ENCODE data around the gene WNK1. TPM values are rescaled to one million over a fixed set of nuclear protein-coding genes. Genes with fewer than 3 reads are reported as not detected.
"Not testable (repeated sequence)": the region's sequence is repeated elsewhere in the genome, so short reads cannot be mapped to it uniquely, and the experiment has no call there.

The WNK1 gene
- total RNA-seq, 2 donors from 2014 or later, result 215 to 220 TPM

DNA sequence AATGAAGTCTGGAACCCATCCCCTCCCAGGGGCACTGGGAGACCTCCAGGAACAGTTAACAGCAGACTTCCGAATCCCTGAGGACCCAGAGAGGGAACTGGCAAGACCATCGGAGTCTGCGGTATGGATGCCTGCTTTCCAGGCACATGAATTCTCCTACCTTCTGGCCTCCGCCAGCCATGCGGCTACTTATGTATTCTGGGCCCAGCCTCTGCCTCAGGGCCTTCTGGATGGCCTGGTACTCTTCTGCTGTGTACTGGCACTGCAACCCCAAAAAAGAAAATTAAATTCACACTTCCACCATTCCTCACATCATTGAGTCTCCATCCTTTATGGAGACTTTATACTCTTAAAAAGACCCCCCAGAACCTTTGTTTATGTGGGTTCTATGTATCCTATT, 178.7 kb downstream of the WNK1 start:
- no peak for ATAC-seq
- Mint-ChIP-seq H3K27ac (no peak overlapping the region), H3K36me3 (ENCODE audit: low read depth) (peaks cover 10% of the 10 kb centered on the region), H3K4me3 (no peak overlapping the region), H3K27me3 (no peaks in the 10 kb centered on the region), H3K4me1 (peaks cover 6% of the 10 kb centered on the region)
- no peak for DNase-seq
- H3K9me3 ChIP-seq (ENCODE audit: control insufficient read depth, low read length, poor library complexity, severe bottlenecking), result no peaks in the 10 kb centered on the region

DNA sequence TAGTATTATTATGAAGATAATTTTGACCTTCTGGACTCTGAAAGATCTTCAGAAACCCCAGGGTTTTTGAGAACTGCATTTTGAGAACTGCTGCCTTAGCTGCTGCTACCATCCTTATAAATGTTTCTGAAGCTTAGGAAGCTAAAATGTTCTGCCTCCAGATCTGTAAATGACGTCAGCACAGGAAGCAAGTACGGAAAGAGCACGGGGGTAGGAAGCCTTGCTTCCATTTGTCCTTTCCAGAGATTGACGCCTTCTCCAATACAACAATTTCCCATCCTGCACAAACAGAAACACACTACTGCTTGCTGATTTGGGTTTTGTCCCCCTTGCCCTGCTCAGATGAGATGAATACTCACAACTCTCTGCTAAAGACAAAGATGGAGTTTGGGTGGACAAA, 179.2 kb downstream of the WNK1 start:
- Mint-ChIP-seq H3K36me3 (ENCODE audit: low read depth) (peaks cover 7% of the 10 kb centered on the region), H3K4me3 (no peak overlapping the region), H3K4me1 (peaks cover 3% of the 10 kb centered on the region), H3K27ac (no peak overlapping the region), H3K27me3 (no peaks in the 10 kb centered on the region)
- ATAC-seq (no peak), DNase-seq (no peak)
- H3K9me3 ChIP-seq (ENCODE audit: control insufficient read depth, low read length, poor library complexity, severe bottlenecking), result no peaks in the 10 kb centered on the region

DNA sequence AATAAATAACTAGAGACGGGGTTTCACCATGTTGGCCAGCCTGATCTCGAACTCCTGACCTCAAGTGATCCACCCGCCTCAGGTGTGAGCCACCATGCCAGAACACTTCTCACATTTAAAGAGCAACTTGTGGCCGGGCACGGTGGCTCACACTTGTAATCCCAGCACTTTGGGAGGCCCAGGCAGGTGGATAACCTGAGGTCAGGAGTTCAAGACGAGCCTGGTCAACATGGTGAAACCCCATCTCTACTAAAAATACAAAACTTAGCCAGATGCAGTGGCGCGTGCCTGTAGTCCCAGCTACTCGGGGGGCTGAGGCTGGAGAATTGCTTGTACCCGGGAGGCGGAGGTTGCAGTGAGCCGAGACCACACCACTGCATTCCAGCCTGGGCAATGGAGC, 183.5 kb downstream of the WNK1 start:
- not testable (repeated sequence) for H3K36me3 Mint-ChIP-seq (ENCODE audit: low read depth); ATAC-seq; H3K27me3 Mint-ChIP-seq; H3K9me3 ChIP-seq (ENCODE audit: control insufficient read depth, low read length, poor library complexity, severe bottlenecking); DNase-seq; H3K27ac Mint-ChIP-seq
- peak overlapping the region; percentile 55 for H3K4me3 Mint-ChIP-seq
- H3K4me1 Mint-ChIP-seq, result peaks cover 14% of the 10 kb centered on the region

DNA sequence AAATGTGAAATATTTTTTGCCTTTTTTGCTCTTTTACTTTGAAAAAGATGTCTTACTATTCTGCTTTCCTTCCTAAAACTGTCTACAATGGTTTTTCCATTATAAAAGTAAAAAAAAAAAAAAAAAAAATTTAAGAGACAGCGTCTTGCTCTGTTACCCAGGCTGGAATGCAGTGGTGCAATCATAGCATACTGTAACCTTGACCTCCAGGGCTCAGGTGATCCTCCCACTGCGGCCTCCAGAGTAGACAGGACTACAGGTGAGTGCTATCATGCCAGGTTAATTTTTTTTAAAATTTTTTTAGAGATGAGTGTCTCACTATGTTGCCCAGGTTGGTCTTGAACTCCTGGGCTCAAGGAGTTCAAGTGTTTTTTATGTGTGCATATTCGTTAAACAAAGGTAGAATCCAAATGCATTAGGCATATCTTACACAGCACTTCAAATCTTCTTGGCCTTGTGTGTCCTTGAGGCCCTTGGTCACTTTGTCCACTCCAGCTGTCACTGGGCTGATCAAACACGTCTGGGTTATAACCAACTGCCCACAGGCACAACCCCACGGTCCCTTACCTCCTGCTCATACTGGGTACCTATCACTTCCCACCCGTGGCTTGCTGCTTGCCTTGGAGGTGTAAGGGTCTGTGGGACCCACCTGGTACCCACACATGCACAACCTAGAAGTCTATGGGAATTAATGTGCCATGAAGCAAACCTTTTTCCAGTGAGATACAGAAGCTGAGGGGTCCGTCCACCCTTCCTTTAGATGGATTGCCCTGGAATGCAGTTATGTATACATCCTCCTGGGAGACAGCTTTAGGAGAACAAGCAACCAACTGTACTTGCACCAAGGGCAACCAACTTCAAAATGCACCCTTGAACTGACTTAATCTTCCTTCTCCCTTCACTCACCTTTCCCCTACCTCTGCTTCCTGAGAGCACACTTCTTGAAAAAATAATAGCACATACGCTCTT, 184.3 kb downstream of the WNK1 start:
- no peaks in the 10 kb centered on the region for H3K9me3 ChIP-seq (ENCODE audit: control insufficient read depth, low read length, poor library complexity, severe bottlenecking)
- Mint-ChIP-seq H3K36me3 (ENCODE audit: low read depth) (peaks cover 5% of the 10 kb centered on the region), H3K4me1 (peaks cover 14% of the 10 kb centered on the region), H3K27me3 (no peaks in the 10 kb centered on the region), H3K4me3 (no peak overlapping the region), H3K27ac (peak overlapping the region; percentile 61)
- no peak for DNase-seq
- no peak for ATAC-seq

DNA sequence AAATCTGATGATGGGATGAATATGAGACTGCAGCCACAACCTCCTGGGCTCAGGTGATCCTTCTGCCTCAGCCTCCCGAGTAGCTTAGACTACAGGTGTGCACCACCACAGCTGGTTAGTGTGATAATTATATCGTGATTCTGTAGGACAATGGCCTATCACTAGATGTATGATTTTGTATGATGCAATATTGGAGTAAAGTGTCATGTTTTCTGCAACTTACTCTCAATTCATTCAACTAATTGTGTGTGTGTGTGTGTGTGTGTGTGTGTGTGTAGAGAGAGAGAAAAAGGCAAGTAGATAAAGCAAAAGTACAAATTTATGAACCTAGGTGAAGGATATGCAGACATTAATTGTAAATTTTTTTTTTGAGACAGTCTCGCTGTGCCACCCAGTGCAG, 186.4 kb downstream of the WNK1 start:
- Mint-ChIP-seq H3K27ac (no peak overlapping the region), H3K4me1 (peaks cover 20% of the 10 kb centered on the region), H3K27me3 (no peaks in the 10 kb centered on the region)

DNA sequence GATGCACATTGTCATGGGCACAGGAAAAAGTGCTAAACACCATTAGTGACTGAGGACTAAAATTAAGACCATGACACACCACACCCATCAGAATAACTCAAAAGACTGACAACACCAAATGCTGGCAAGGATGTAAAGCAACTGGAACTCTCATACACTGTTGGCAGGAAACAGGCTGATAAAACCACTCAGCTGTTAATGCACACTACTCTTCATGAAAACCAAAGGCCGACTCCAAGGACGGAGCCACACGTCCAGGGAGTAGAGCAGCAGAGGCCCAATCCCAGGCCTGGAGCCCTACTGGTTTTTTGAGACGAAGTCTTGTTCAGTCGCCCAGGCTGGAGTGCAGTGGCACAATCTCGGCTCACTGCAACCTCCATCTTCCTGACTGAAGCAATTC, 190.7 kb downstream of the WNK1 start:
- Mint-ChIP-seq H3K36me3 (ENCODE audit: low read depth) (peaks cover 4% of the 10 kb centered on the region), H3K4me3 (no peak overlapping the region), H3K27ac (no peak overlapping the region), H3K4me1 (peaks cover 37% of the 10 kb centered on the region), H3K27me3 (no peaks in the 10 kb centered on the region)
- ATAC-seq (no peak), DNase-seq (no peak)
- H3K9me3 ChIP-seq (ENCODE audit: control insufficient read depth, low read length, poor library complexity, severe bottlenecking), result no peaks in the 10 kb centered on the region

More for the DNA sequence above, 186.4 kb downstream of the WNK1 start:
- Mint-ChIP-seq H3K4me3 (no peak overlapping the region), H3K36me3 (ENCODE audit: low read depth) (peaks cover 4% of the 10 kb centered on the region)
- no peak for DNase-seq
- ATAC-seq, result no peak
- H3K9me3 ChIP-seq (ENCODE audit: control insufficient read depth, low read length, poor library complexity, severe bottlenecking), result no peaks in the 10 kb centered on the region

DNA sequence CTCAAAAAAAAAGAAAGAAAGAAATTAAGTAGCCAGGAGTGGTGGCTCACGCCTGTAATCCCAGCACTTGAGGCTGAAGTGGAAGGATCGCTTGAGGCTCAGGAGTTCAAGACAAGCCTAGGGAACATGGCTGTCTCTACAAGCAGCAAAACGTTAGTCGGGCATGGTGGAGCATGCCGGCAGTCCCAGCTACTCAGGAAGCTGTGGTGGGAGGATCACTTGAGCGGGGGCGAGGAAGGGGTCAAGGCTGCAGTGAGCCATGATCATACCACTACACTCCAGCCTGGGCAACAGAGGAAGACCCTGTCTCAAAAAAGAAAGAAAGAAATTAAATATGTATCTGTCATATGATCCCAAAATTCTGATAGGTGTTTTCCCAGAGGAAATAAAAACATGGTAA, 191.8 kb downstream of the WNK1 start:
- H3K27me3 Mint-ChIP-seq, result no peaks in the 10 kb centered on the region
- H3K9me3 ChIP-seq (ENCODE audit: control insufficient read depth, low read length, poor library complexity, severe bottlenecking), result no peaks in the 10 kb centered on the region
- DNase-seq (no peak), ATAC-seq (no peak)
- peak overlapping the region; percentile 85 for H3K27ac Mint-ChIP-seq
- peak overlapping the region; percentile 19 for H3K4me3 Mint-ChIP-seq
- H3K36me3 Mint-ChIP-seq (ENCODE audit: low read depth), result peaks cover 4% of the 10 kb centered on the region
- H3K4me1 Mint-ChIP-seq, result peaks cover 40% of the 10 kb centered on the region

DNA sequence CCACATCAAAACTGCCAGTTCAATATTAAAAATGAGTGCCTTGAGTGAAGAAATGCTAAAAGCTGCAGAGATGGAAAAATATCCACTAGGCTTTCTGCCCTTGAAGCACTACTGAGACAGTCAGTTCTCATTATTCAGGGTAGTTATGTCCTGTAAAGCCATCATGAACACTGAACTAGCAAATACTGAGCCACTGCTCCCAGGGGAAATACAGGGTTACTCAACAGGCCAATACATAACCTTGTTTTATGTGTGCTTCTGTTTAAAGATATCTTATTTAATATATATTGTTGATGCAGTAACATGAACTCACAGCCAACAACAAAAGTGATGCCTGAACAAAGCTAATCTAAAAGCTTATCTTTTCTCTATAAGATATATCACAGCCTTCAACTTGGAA, 193.8 kb downstream of the WNK1 start:
- H3K9me3 ChIP-seq (ENCODE audit: control insufficient read depth, low read length, poor library complexity, severe bottlenecking), result no peaks in the 10 kb centered on the region
- DNase-seq (no peak), ATAC-seq (no peak)
- H3K36me3 Mint-ChIP-seq (ENCODE audit: low read depth), result peaks cover 4% of the 10 kb centered on the region
- no peaks in the 10 kb centered on the region for H3K27me3 Mint-ChIP-seq
- H3K4me1 Mint-ChIP-seq, result peaks cover 35% of the 10 kb centered on the region
- peak overlapping the region; percentile 79 for H3K27ac Mint-ChIP-seq
- no peak overlapping the region for H3K4me3 Mint-ChIP-seq

DNA sequence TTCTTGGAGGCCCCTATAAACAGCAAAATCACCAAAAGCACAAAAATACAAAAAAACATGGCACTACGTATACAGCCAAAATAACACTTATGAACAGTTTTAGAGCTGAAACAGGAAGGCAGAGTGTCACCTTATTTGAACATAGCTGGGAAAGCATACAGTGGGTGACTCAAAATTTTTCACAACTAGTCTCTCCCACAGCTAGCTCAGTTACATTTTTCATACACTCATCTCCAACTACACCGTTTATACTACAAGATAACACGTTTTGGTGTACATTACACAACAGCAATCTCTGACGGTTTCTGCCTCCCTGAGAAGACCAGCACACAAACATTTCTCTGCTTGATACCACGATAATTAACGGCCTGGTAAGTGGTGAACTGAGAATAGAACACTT, 194.3 kb downstream of the WNK1 start:
- Mint-ChIP-seq H3K36me3 (ENCODE audit: low read depth) (peaks cover 4% of the 10 kb centered on the region), H3K4me3 (no peak overlapping the region), H3K27me3 (no peaks in the 10 kb centered on the region), H3K27ac (peak overlapping the region; percentile 79), H3K4me1 (peaks cover 37% of the 10 kb centered on the region)
- DNase-seq (no peak), ATAC-seq (no peak)
- H3K9me3 ChIP-seq (ENCODE audit: control insufficient read depth, low read length, poor library complexity, severe bottlenecking), result no peaks in the 10 kb centered on the region

DNA sequence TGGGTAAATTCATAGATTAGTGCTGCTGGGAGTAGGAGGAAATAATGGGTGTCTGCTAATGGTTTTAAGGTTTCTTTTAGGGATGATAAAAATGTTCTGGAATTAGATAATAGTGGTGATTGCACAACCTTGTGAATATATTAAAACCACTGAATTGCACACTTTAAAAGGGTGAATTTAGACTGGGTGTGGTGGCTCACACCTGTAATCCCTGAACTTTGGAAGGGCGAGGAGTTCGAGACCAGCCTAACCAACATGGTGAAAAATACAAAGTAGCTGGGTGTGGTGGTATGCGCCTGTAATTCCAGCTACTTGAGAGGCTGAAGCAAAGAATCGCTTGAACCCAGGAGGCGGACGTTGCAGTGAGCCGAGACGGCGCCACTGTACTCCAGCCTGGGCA, 195.9 kb downstream of the WNK1 start:
- no peak overlapping the region for H3K27ac Mint-ChIP-seq
- peak overlapping the region; percentile 78 for H3K4me3 Mint-ChIP-seq
- peaks cover 34% of the 10 kb centered on the region for H3K4me1 Mint-ChIP-seq
- peaks cover 3% of the 10 kb centered on the region for H3K36me3 Mint-ChIP-seq (ENCODE audit: low read depth)
- H3K9me3 ChIP-seq (ENCODE audit: control insufficient read depth, low read length, poor library complexity, severe bottlenecking), result no peaks in the 10 kb centered on the region
- ATAC-seq (no peak), DNase-seq (no peak)
- H3K27me3 Mint-ChIP-seq, result no peaks in the 10 kb centered on the region

DNA sequence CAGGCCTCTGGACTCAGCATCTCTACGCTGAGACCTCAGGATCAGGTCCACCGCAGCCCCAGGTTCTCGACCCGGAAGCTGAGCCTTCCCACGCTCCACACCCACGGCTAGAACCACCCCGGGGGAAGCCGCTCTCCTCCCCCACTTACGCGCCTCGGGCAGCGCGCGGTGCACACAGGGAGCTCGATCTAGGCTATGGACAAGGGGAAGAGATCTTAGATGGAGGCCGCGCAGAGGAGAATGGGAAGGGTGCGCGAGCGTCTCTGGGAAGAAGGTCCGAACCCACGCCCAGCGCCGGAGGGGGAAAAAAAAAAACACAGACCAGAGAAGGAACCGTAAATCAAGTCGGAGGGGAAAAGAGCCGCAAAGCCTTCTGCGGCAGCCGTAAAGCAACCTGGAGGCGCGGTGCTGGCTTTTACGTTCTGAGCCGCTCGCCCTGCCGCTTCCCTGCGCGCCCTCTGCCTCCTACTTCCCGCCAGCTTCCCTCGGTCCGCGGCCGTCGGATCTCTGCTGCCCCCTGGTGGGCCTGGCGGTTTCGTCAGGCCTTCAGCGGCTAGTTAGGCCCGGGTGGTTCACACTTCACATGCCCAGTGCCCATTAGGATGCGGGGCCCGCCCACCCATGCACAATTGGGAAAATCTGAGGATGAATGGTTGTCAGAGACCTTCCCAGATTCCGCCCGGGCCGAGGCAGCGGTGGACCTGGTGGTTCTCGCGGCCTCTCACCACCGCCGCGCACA, 197.2 kb downstream of the WNK1 start, which contains the start of gene RAD52:
Gene RAD52, minus strand, starts transcription at position 242 of the 739 bp plus-strand sequence. CDS start 16,636 bp downstream, outside the sequence.
- no peaks in the 10 kb centered on the region for H3K9me3 ChIP-seq (ENCODE audit: control insufficient read depth, low read length, poor library complexity, severe bottlenecking)
- Mint-ChIP-seq H3K27me3 (no peaks in the 10 kb centered on the region), H3K4me1 (peaks cover 24% of the 10 kb centered on the region), H3K36me3 (ENCODE audit: low read depth) (peaks cover 3% of the 10 kb centered on the region), H3K27ac (peak within 1 kb of the TSS; percentile 96), H3K4me3 (peak within 1 kb of the TSS; percentile 97)
- ATAC-seq (peak; percentile 91), DNase-seq (peak; percentile 92 to 97 (median 94))

DNA sequence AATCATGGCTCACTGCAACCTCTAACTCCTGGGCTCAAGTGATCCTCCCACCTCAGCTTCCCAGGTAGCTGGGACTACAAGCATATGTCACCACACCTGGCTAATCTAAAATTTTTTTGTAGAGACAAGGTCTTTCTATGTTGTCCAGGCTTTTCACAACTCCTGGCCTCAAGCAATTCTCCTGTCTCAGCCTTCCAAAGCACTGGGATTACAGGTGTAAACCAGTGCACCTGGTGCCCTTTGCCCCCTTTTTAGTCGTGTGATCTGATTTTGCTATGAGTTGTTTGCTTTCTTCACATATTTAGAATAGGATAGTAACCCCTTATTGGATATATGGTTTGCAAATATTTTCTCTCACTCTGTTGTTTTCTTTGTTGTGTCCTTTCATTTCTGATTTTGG, 198.8 kb downstream of the WNK1 start:
- ATAC-seq, result no peak
- Mint-ChIP-seq H3K4me1 (peaks cover 20% of the 10 kb centered on the region), H3K4me3 (peak overlapping the region; percentile 50), H3K27me3 (no peaks in the 10 kb centered on the region), H3K36me3 (ENCODE audit: low read depth) (peaks cover 3% of the 10 kb centered on the region), H3K27ac (peak overlapping the region; percentile 96)
- no peaks in the 10 kb centered on the region for H3K9me3 ChIP-seq (ENCODE audit: control insufficient read depth, low read length, poor library complexity, severe bottlenecking)
- no peak for DNase-seq

DNA sequence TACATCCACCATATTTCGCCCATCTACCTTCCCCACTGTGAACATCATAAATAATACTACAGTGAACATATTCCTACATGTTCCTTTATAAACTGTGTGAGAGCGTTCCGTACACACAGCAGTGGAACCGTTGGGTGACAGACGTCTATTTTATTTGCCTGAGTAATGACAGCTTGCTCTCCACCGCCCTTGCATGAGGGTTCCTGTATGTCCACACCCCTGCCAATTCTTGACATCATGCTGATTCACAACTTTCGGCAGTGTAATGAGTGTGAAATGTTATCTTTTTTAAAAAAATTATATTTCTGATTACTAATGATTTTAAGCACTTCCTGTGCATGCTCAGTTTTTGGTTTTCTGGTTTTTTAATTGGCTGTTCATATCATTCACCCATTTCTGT, 201.4 kb downstream of the WNK1 start:
- H3K9me3 ChIP-seq (ENCODE audit: control insufficient read depth, low read length, poor library complexity, severe bottlenecking), result no peaks in the 10 kb centered on the region
- no peak overlapping the region for H3K27ac Mint-ChIP-seq
- no peak overlapping the region for H3K4me3 Mint-ChIP-seq
- peaks cover 7% of the 10 kb centered on the region for H3K4me1 Mint-ChIP-seq
- no peak for ATAC-seq
- no peaks in the 10 kb centered on the region for H3K27me3 Mint-ChIP-seq
- DNase-seq, result no peak
- H3K36me3 Mint-ChIP-seq (ENCODE audit: low read depth), result peaks cover 3% of the 10 kb centered on the region
